ENCODE data around the gene NIPAL1.

NIPAL1 gene

DNA sequence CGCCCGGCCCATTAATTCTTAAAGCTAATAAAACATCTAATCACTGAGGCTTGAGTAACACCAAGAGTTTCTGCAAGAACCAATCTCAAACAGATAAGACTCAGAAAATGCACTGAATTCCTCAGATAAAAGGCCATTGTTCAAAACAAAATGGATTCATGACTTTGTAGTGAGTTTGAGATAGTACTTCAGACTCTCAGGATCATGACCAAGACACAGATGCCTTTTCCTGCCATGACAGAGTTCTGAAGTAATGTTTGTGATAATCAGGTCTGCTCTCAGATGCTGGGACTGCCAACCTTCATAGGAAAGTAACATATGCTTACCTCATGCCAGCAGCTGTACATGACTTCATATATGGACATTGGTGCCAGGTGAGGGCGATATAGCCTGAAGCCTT, 54.6 kb downstream of the NIPAL1 start:
- ATAC-seq: no peak
- no peak for TF ChIP-seq GLIS3 (CRISPR knock-in tag; IDR thresholded peaks at IDR 0.05)
- no peak for TF ChIP-seq ZFP3 (CRISPR knock-in tag; IDR thresholded peaks at IDR 0.05)
- TF ChIP-seq ISL1 (CRISPR knock-in tag; IDR thresholded peaks at IDR 0.05): 0 out of 2 replicates have a peak, but pooled peaks have one; percentile 21

GRCh38 chr4:48073567-48074103, 57.1 kb downstream of the NIPAL1 start:
- no peak for TF ChIP-seq ZNF565 (CRISPR knock-in tag; conservative IDR thresholded peaks at IDR 0.05; ENCODE audit: low read depth)
- 0 out of 2 replicates have a peak, but pooled peaks have one; percentile 65 for TF ChIP-seq SNAI2 (CRISPR knock-in tag; IDR thresholded peaks at IDR 0.05)
- TF ChIP-seq ZNF70 (CRISPR knock-in tag; IDR thresholded peaks at IDR 0.05): peak; percentile 1; the same call in 1 of the 2 replicates
- TF ChIP-seq, protein P1, sequence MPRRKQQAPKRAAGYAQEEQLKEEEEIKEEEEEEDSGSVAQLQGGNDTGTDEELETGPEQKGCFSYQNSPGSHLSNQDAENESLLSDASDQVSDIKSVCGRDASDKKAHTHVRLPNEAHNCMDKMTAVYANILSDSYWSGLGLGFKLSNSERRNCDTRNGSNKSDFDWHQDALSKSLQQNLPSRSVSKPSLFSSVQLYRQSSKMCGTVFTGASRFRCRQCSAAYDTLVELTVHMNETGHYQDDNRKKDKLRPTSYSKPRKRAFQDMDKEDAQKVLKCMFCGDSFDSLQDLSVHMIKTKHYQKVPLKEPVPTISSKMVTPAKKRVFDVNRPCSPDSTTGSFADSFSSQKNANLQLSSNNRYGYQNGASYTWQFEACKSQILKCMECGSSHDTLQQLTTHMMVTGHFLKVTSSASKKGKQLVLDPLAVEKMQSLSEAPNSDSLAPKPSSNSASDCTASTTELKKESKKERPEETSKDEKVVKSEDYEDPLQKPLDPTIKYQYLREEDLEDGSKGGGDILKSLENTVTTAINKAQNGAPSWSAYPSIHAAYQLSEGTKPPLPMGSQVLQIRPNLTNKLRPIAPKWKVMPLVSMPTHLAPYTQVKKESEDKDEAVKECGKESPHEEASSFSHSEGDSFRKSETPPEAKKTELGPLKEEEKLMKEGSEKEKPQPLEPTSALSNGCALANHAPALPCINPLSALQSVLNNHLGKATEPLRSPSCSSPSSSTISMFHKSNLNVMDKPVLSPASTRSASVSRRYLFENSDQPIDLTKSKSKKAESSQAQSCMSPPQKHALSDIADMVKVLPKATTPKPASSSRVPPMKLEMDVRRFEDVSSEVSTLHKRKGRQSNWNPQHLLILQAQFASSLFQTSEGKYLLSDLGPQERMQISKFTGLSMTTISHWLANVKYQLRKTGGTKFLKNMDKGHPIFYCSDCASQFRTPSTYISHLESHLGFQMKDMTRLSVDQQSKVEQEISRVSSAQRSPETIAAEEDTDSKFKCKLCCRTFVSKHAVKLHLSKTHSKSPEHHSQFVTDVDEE (CRISPR knock-in tag; IDR thresholded peaks at IDR 0.05): no peak; the same call in 1 of the 2 replicates
- peak; percentile 86 for TF ChIP-seq ISL1 (CRISPR knock-in tag; IDR thresholded peaks at IDR 0.05)
- TF ChIP-seq, protein P2, sequence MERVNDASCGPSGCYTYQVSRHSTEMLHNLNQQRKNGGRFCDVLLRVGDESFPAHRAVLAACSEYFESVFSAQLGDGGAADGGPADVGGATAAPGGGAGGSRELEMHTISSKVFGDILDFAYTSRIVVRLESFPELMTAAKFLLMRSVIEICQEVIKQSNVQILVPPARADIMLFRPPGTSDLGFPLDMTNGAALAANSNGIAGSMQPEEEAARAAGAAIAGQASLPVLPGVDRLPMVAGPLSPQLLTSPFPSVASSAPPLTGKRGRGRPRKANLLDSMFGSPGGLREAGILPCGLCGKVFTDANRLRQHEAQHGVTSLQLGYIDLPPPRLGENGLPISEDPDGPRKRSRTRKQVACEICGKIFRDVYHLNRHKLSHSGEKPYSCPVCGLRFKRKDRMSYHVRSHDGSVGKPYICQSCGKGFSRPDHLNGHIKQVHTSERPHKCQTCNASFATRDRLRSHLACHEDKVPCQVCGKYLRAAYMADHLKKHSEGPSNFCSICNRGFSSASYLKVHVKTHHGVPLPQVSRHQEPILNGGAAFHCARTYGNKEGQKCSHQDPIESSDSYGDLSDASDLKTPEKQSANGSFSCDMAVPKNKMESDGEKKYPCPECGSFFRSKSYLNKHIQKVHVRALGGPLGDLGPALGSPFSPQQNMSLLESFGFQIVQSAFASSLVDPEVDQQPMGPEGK (CRISPR knock-in tag; IDR thresholded peaks at IDR 0.05; ENCODE audit: borderline replicate concordance): no peak
- TF ChIP-seq TCF4 (CRISPR knock-in tag; IDR thresholded peaks at IDR 0.05; ENCODE audit: borderline replicate concordance): peak; percentile 74; the same call in 1 of the 2 replicates

GRCh38 chr4:48074657-48075056, 58.1 kb downstream of the NIPAL1 start:
- no peak for ATAC-seq
- TF ChIP-seq TOX (CRISPR knock-in tag; IDR thresholded peaks at IDR 0.05; ENCODE audit: borderline replicate concordance) (no peak), ARNTL (CRISPR knock-in tag; IDR thresholded peaks at IDR 0.05; ENCODE audit: borderline replicate concordance, low read depth) (no peak), CSDC2 (CRISPR knock-in tag; IDR thresholded peaks at IDR 0.05) (no peak), ZFP30 (CRISPR knock-in tag; IDR thresholded peaks at IDR 0.05) (no peak), TCF4 (CRISPR knock-in tag; IDR thresholded peaks at IDR 0.05; ENCODE audit: borderline replicate concordance) (no peak), ZNF8 (CRISPR knock-in tag; IDR thresholded peaks at IDR 0.05) (no peak), ESRRG (CRISPR knock-in tag; IDR thresholded peaks at IDR 0.05) (no peak), ZNF70 (CRISPR knock-in tag; IDR thresholded peaks at IDR 0.05) (no peak), GLIS3 (CRISPR knock-in tag; IDR thresholded peaks at IDR 0.05) (no peak), ZFP3 (CRISPR knock-in tag; IDR thresholded peaks at IDR 0.05) (no peak), SNAI2 (CRISPR knock-in tag; IDR thresholded peaks at IDR 0.05) (no peak), CREB5 (CRISPR knock-in tag; IDR thresholded peaks at IDR 0.05; ENCODE audit: low read depth) (no peak), BACH2 (CRISPR knock-in tag; IDR thresholded peaks at IDR 0.05; ENCODE audit: borderline replicate concordance) (no peak), ZC3H10 (CRISPR knock-in tag; IDR thresholded peaks at IDR 0.05) (no peak)
- TF ChIP-seq, protein P1 (CRISPR knock-in tag; IDR thresholded peaks at IDR 0.05): no peak
- TF ChIP-seq, protein P3, sequence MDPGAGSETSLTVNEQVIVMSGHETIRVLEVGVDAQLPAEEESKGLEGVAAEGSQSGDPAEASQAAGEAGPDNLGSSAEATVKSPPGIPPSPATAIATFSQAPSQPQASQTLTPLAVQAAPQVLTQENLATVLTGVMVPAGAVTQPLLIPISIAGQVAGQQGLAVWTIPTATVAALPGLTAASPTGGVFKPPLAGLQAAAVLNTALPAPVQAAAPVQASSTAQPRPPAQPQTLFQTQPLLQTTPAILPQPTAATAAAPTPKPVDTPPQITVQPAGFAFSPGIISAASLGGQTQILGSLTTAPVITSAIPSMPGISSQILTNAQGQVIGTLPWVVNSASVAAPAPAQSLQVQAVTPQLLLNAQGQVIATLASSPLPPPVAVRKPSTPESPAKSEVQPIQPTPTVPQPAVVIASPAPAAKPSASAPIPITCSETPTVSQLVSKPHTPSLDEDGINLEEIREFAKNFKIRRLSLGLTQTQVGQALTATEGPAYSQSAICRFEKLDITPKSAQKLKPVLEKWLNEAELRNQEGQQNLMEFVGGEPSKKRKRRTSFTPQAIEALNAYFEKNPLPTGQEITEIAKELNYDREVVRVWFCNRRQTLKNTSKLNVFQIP (CRISPR knock-in tag; IDR thresholded peaks at IDR 0.05; ENCODE audit: borderline replicate concordance, low read depth): no peak

More at GRCh38 chr4:48073567-48074103, 57.1 kb downstream of the NIPAL1 start:
- peak; percentile 64 for ATAC-seq
